ENCODE results near the gene PIK3R1. TPM values are rescaled to one million over a fixed set of nuclear protein-coding genes. Genes with fewer than 3 reads are reported as not detected.
A peak's percentile ranks its signal among the peaks of the same experiment; 100 is the strongest.

PIK3R1 gene
- total and polyA plus RNA-seq, 4 donors = 6.8 to 222 (median 74.9) TPM

- no peak for DNase-seq
These were observed 125.5 kb downstream of the PIK3R1 start for GRCh38 chr5:68341006-68341405.

GRCh38 chr5:68342693-68343092 is 127.1 kb downstream of the PIK3R1 start:
- WGBS, 2 donors = 93 to 97% methylated on average over 1 of the region's 1 CpG
- DNase-seq = no peak
- no peak overlapping the region for H3K9ac ChIP-seq (ENCODE audit: insufficient read depth in 1 of 2, low read length in 2 of 2)
- ATAC-seq (ENCODE audit: insufficient read depth, low FRiP score) = no peak
- no peaks in the 10 kb centered on the region for H3K9me3 ChIP-seq (ENCODE audit: control insufficient read depth in 4 of 4, insufficient read depth in 3 of 4, low read length in 3 of 4)
- H3K4me1 ChIP-seq (ENCODE audit: control insufficient read depth in 5 of 5, insufficient read depth in 5 of 5, low read length in 5 of 5) = peaks cover 0 to 9% (median 0%) of the 10 kb centered on the region in 5 donors
- H3K27ac ChIP-seq (ENCODE audit: low read depth in 1 of 2, low read length in 1 of 2) = peak overlapping the region in 1 of 2 donors; percentile 72
- TF ChIP-seq CTCF (IDR thresholded peaks at IDR 0.05; ENCODE audit: control extremely low read depth, extremely low read depth) = no peak
- H3K27me3 ChIP-seq (ENCODE audit: control insufficient read depth in 3 of 3, insufficient read depth in 3 of 3, low read length in 2 of 3) = no peaks in the 10 kb centered on the region
- no peak overlapping the region for H3K4me3 ChIP-seq
- H3K36me3 ChIP-seq (ENCODE audit: control insufficient read depth in 4 of 4, insufficient read depth in 4 of 4, low read length in 4 of 4) = no peaks in the 10 kb centered on the region

More at GRCh38 chr5:68341006-68341405, 125.5 kb downstream of the PIK3R1 start:
- ATAC-seq (ENCODE audit: insufficient read depth, low FRiP score) = no peak
- H3K27me3 ChIP-seq (ENCODE audit: control insufficient read depth in 3 of 3, insufficient read depth in 3 of 3, low read length in 2 of 3) = no peaks in the 10 kb centered on the region
- no peaks in the 10 kb centered on the region for H3K36me3 ChIP-seq (ENCODE audit: control insufficient read depth in 4 of 4, insufficient read depth in 4 of 4, low read length in 4 of 4)
- peaks cover 0 to 9% (median 0%) of the 10 kb centered on the region in 5 donors for H3K4me1 ChIP-seq (ENCODE audit: control insufficient read depth in 5 of 5, insufficient read depth in 5 of 5, low read length in 5 of 5)
- H3K9ac ChIP-seq (ENCODE audit: insufficient read depth in 1 of 2, low read length in 2 of 2) = no peak overlapping the region
- H3K27ac ChIP-seq (ENCODE audit: low read depth in 1 of 2, low read length in 1 of 2) = no peak overlapping the region
- no peak overlapping the region for H3K4me3 ChIP-seq
- no peak for TF ChIP-seq CTCF (IDR thresholded peaks at IDR 0.05; ENCODE audit: control extremely low read depth, extremely low read depth)
- WGBS, 2 donors = 84 to 90% methylated on average over 3 of the region's 3 CpGs
- H3K9me3 ChIP-seq (ENCODE audit: control insufficient read depth in 4 of 4, insufficient read depth in 3 of 4, low read length in 3 of 4) = no peaks in the 10 kb centered on the region

- no peak for TF ChIP-seq CTCF (IDR thresholded peaks at IDR 0.05; ENCODE audit: control extremely low read depth, extremely low read depth)
- Histone ChIP-seq H3K9ac (ENCODE audit: insufficient read depth in 1 of 2, low read length in 2 of 2) (no peak overlapping the region), H3K27ac (ENCODE audit: low read depth in 1 of 2, low read length in 1 of 2) (peak overlapping the region in 1 of 2 donors; percentile 72), H3K9me3 (ENCODE audit: control insufficient read depth in 4 of 4, insufficient read depth in 3 of 4, low read length in 3 of 4) (no peaks in the 10 kb centered on the region), H3K4me1 (ENCODE audit: control insufficient read depth in 5 of 5, insufficient read depth in 5 of 5, low read length in 5 of 5) (peaks cover 0 to 9% (median 0%) of the 10 kb centered on the region in 5 donors), H3K4me3 (no peak overlapping the region), H3K36me3 (ENCODE audit: control insufficient read depth in 4 of 4, insufficient read depth in 4 of 4, low read length in 4 of 4) (no peaks in the 10 kb centered on the region), H3K27me3 (ENCODE audit: control insufficient read depth in 3 of 3, insufficient read depth in 3 of 3, low read length in 2 of 3) (no peaks in the 10 kb centered on the region)
- 83 to 94% methylated on average over 5 of the region's 5 CpGs for WGBS, 2 donors
- no peak for DNase-seq
- ATAC-seq (ENCODE audit: insufficient read depth, low FRiP score) = no peak
These were observed 127.9 kb downstream of the PIK3R1 start for GRCh38 chr5:68343421-68343826.

Data from lung (tissue), 12 donors.